Measurements from ENCODE around the gene ARHGAP23.
"Not testable (repeated sequence)": the region's sequence is repeated elsewhere in the genome, so short reads cannot be mapped to it uniquely, and the experiment has no call there.

Gene ARHGAP23

DNA sequence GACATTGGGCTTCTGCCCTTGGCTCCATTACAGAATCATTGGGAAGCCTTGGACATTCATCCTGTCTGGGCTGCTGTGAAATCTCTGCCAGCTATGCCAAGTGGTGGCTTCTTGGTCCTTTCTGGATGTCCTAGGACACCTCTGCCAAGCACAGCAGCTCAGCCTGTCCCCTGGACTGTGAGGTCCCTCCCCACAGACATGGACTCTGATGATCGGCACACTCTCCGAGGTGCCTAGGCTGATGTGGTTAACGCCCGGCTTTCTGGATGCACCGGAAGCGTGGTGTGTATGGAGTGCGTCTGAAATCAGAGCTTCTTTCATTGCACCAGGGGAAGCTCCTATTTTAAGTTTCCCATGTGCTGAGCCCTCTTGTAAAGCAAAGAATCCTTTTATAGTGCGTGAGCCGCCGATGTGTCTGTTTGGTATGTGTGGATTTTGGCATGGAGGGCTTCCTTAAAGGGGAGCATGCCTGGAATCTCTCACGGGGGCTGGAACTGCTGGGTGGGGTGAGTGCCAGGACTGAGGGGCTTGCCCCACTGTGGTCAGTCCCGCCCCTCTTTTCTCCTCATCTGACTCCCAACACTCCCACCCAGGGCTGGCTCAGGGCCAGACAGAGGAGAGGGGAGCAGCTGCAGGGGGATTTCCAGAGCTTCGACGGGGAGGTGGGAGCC is 7.0 kb upstream of the ARHGAP23 start:
- DNase-seq (ENCODE audit: low spot score), result no peak

DNA sequence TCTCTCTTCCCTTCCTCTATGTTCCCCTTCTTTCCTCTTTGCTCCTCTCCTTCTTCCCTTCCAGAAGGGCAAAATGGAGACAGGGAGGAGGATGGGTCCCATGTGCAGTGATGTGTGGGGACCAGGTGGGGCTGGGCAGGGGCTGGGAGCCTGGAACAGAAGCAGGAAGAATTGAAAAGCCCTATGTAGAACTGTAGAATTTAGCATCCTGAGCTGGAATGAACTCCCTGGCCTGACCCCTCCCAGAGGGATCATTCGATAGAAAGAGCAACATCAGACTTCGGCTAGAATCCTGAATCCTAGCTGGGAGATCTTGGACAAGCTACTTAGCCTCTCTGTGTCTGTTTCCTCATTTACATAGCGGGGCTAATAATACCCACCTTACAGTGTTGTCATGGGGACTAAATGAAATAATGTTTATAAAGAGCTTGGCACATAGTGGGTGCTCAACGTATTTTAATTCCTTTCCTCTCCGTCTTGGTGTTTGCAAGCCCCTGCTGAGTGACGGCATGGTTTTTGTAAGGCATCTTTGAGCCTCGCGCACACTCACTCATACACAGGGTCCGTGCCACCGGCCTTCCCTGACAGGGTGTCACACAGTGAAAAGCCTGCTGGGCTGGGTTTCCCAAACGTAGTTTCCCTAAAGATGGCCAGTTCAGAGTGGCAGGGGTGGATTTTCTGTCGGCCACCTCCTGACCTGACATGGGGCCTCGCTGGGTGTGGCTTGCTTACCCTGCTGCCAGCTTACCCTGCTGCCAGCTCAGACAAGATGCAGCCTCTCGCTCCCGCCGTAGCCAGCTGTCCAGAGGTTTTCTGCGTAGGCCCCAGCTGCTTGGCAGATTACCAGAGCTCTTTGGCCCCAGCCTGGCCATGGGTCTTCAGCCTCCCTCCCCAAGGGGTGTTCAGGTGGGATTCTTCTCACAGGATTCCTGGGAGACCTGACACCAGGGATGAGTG is 6.1 kb upstream of the ARHGAP23 start:
- no peak for DNase-seq (ENCODE audit: low spot score)

DNA sequence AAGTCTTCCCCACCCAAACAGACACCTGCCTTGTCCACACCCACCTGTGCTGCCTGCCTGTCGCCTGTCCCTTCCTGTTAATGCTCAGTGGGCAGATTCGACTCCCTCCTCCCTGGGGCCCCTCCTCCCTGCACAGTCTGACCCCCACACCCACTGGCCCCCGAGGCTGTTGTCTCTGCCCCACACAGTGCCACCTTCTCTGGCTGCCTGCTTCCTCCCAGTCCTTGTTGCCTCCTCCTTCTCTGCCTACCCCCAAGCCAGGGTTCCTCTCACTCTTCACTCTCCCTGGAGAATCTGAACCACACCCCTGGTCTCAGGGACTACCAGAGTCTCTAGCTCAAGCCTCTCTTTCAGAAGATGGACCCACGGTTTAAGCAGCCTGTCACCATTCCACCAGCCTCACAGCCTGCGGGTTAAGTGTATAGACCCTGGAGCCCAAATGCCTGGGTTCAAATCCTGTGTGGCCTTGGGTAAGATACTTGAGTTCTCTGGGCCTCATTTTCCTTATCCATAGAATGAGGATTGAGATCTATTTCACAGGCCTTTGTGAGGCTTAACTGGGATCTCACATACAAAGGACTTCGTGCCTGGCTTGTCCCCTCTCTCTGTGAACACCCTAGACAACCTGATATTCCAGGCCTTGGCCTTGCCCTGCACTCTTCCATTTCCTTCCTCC is 3.8 kb upstream of the ARHGAP23 start:
- DNase-seq (ENCODE audit: low spot score), result no peak

- no peak for DNase-seq (ENCODE audit: low spot score)
Measured at GRCh38 chr17:38425031-38425430, 3.2 kb upstream of the ARHGAP23 start.

- DNase-seq (ENCODE audit: low spot score), result no peak
Measured at GRCh38 chr17:38425744-38426143, 2.5 kb upstream of the ARHGAP23 start.

GRCh38 chr17:38426441-38426840 is 1.8 kb upstream of the ARHGAP23 start:
- no peak for DNase-seq (ENCODE audit: low spot score)

DNA sequence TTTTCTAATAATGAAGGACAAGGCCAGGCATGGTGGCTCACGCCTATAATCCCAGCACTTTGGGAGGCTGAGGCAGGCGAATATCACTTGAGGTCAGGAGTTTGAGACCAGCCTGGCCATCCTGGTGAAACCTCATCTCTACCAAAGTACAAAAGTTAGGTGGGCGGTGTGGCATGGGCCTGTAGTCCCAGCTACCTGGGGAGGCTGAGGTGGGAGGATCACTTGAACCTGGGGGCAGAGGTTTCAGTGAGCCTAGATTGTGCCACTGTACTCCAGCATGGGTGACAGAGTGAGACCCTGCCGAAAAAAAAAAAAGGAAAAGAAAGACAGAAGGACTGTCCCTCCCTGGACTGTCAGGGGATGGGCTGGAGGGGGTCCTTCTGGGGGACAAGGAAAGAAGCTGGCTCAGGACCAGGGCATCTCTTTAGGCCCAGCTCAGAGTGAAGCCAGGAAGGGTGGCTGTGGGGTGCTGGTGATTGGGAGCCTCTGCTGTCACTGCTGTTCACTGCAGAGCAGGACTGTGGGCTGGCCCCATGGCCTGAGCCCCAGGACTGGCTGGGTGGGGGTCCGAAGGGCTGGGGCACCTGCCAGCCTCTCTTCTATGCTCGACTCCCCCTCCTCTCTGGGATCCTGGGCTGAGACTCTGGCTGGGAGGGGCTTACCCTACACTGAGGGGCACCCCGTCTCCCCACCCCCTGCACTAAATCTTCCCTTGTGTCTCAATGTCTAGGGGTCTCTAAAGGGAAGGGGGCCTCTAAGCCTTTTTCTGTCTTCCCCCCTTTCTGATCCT is 909 bp upstream of the ARHGAP23 start:
- DNase-seq (ENCODE audit: low spot score), result no peak

- no peak for DNase-seq (ENCODE audit: low spot score)
Measured at GRCh38 chr17:38428643-38429371, 543 bp downstream of the ARHGAP23 start.

DNA sequence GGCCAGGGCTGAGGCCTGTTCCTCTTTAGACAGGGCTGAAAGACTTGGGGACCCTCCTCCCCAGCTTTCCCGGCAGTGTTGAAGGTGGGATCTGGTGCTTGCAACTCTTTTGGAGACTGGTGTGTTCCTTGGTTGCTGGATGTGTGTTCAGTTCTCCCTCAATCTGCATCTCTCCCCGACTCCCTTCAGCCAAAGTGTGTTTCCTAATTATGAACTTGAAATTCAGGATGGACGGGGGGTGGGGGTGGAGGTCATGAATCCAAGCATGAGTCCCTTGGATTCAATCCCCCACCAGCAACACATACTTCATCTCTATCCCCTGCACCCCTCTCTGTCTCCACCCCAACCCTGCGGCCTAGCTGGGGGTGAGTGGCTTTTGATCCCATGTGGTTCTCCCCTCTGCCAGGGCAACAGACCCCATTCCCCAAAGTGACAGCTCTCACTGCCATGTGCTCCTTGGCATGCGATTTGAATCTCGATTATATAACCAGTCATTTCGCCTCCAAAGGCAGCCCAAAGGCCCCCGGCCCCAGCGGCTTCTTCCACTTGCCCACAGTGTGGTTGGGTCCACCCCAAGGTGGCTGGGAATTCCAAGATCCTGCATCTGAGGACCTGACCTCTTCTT is 1.3 kb downstream of the ARHGAP23 start:
- no peak for DNase-seq (ENCODE audit: low spot score)

- DNase-seq (ENCODE audit: low spot score), result no peak
Measured at GRCh38 chr17:38430316-38430715, 2.1 kb downstream of the ARHGAP23 start.

- no peak for DNase-seq (ENCODE audit: low spot score)
Measured at GRCh38 chr17:38430822-38431221, 2.6 kb downstream of the ARHGAP23 start.

GRCh38 chr17:38431346-38432145 is 3.3 kb downstream of the ARHGAP23 start:
- no peak for DNase-seq (ENCODE audit: low spot score)

- no peak for DNase-seq (ENCODE audit: low spot score)
Measured at GRCh38 chr17:38434178-38434665, 6.0 kb downstream of the ARHGAP23 start.

DNA sequence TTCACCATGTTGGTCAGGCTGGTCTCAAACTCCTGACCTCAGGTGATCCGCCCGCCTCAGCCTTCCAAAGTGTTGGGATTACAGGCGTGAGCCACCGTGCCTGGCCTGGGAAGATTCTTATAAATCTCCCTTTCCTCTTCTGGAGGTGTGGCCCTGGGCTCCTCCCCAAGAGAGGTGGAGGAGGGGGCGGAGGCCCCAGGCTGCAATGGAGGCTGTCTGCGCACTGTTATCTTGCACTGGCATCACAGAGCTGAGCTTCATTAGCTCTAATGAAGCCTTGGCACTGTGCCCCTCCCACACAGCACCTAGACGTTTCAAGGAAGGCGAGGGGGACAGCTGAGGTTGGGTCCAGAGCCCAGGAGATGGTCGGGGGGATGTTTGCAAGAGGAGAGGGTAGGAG is 7.5 kb downstream of the ARHGAP23 start:
- no peak for DNase-seq (ENCODE audit: low spot score)

DNA sequence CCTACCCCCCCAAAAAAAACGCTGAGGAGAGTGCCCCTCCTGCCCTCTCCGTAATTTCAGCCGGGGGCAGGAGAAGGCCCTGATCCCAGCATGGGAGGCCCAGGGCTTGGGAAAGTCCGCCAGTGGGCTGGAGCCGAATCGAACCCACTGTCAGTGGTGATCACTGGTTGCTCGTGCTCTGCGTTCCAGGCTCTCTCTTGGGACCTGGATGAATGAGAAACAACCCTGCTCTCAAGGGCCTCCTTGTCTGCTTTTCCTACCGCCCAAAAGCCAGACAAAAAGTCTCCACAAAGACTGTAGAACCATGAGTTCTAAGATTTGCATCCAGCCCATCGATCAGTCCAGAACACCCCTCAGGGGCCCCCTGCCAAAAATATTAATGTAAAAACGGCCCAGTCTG is 8.1 kb downstream of the ARHGAP23 start:
- DNase-seq (ENCODE audit: low spot score), result no peak

DNA sequence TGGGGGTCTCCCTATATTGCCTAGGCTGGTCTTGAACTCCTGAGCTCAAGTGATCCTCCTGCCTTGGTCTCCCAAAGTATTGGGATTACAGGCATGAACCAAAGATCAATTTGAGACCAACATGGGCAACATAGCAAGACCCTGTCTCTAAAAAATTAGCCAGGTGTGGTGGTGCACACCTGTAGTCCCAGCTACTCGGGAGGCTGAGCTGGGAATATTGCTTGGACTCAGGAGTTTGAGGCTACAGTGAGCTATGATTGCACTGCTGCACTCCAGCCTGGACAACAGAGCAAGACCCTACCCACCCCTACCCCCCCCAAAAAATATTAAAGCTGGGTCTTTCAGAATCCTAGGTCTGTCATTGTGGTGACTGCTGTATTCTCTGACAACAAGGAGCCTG is 9.0 kb downstream of the ARHGAP23 start:
- not testable (repeated sequence) for DNase-seq (ENCODE audit: low spot score)

DNA sequence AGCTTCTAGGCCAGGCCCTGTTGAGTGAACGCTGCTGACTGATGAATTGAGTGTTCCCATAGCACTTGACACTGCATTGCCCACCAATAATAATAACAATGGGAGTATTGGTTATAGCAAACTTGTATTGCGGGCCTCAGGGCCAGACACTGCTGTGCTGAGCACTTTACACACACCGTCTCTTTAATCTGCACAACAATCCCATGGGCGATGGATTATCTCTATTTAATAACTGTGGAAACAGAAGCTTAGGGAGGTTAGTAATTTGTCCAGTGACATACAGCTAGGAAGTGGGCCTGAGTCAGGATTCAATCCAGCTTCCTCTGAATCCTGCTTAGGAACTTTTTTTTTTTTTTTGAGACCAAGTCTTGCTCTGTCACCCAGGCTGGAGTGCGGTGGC is 11.2 kb downstream of the ARHGAP23 start:
- DNase-seq (ENCODE audit: low spot score), result no peak

DNA sequence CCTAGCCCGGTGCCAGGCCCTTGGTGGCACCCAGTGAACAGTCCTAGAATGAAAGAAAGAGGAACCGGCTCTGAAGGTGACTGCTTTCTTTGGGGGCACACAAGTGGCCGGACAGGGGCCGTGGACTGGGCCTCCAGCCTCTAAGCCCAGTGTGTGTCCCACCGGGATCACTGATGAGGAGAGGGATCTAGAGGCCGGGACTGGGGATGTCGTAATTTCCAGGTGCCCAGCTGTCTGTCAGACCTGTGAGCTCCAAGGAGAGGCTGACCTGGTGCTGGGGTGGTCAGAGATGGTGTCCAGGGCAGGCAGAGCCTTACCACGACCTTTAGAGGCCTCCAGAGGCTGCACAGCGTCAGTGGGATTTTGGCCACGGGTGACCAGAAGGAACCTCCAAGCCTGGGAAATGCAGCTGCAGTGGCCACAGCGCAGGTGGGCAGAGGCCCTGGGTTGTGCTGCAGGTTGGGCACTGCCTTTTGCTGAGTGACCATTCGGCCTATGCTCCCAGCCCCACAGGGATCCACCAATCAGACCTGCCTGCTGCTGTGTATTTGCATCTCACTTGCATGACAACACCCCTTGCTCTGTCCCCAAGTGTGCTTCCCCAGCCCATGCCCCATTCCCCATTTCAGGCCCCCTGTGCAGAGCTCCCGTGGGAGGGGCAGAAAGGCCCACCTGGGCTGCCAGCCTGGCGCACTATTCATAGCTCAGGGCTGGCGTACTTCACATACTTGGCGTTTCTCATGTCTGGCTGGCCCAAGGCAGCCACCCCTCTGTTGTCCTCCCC is 12.5 kb downstream of the ARHGAP23 start:
- no peak for DNase-seq (ENCODE audit: low spot score)
